ENCODE measurements around the gene DACT2.

Gene DACT2

GRCh38 chr6:168278904-168279303, 40.7 kb downstream of the DACT2 start:
- H3K36me3 ChIP-seq (ENCODE audit: control insufficient read depth in 1 of 2, insufficient read depth in 2 of 2, low read length in 2 of 2): no peaks in the 10 kb centered on the region
- no peaks in the 10 kb centered on the region for H3K9me3 ChIP-seq (ENCODE audit: control insufficient read depth in 1 of 2, low read length in 2 of 2)
- H3K27me3 ChIP-seq (ENCODE audit: low read depth, low read length): no peaks in the 10 kb centered on the region
- no peaks in the 10 kb centered on the region for H3K4me1 ChIP-seq (ENCODE audit: control insufficient read depth in 1 of 2, insufficient read depth in 2 of 2, low read length in 2 of 2)
- no peak overlapping the region for H3K4me3 ChIP-seq (ENCODE audit: low read depth in 1 of 2, low read length in 2 of 2)
- no peak overlapping the region for H3K27ac ChIP-seq (ENCODE audit: low read length)

- H3K4me1 ChIP-seq (ENCODE audit: control insufficient read depth in 1 of 2, insufficient read depth in 2 of 2, low read length in 2 of 2): no peaks in the 10 kb centered on the region
- no peak overlapping the region for H3K4me3 ChIP-seq (ENCODE audit: low read depth in 1 of 2, low read length in 2 of 2)
- no peaks in the 10 kb centered on the region for H3K27me3 ChIP-seq (ENCODE audit: low read depth, low read length)
- no peaks in the 10 kb centered on the region for H3K9me3 ChIP-seq (ENCODE audit: control insufficient read depth in 1 of 2, low read length in 2 of 2)
- no peaks in the 10 kb centered on the region for H3K36me3 ChIP-seq (ENCODE audit: control insufficient read depth in 1 of 2, insufficient read depth in 2 of 2, low read length in 2 of 2)
- H3K27ac ChIP-seq (ENCODE audit: low read length): no peak overlapping the region
These were observed 42.3 kb downstream of the DACT2 start for GRCh38 chr6:168277274-168277669.

GRCh38 chr6:168276576-168277273, 42.9 kb downstream of the DACT2 start:
- no peaks in the 10 kb centered on the region for H3K36me3 ChIP-seq (ENCODE audit: control insufficient read depth in 1 of 2, insufficient read depth in 2 of 2, low read length in 2 of 2)
- H3K27ac ChIP-seq (ENCODE audit: low read length): no peak overlapping the region
- no peaks in the 10 kb centered on the region for H3K27me3 ChIP-seq (ENCODE audit: low read depth, low read length)
- no peak overlapping the region for H3K4me3 ChIP-seq (ENCODE audit: low read depth in 1 of 2, low read length in 2 of 2)
- H3K4me1 ChIP-seq (ENCODE audit: control insufficient read depth in 1 of 2, insufficient read depth in 2 of 2, low read length in 2 of 2): no peaks in the 10 kb centered on the region
- no peaks in the 10 kb centered on the region for H3K9me3 ChIP-seq (ENCODE audit: control insufficient read depth in 1 of 2, low read length in 2 of 2)

GRCh38 chr6:168275168-168275567, 44.4 kb downstream of the DACT2 start:
- H3K9me3 ChIP-seq (ENCODE audit: control insufficient read depth in 1 of 2, low read length in 2 of 2): no peaks in the 10 kb centered on the region
- no peaks in the 10 kb centered on the region for H3K36me3 ChIP-seq (ENCODE audit: control insufficient read depth in 1 of 2, insufficient read depth in 2 of 2, low read length in 2 of 2)
- H3K27ac ChIP-seq (ENCODE audit: low read length): no peak overlapping the region
- H3K27me3 ChIP-seq (ENCODE audit: low read depth, low read length): no peaks in the 10 kb centered on the region
- no peak overlapping the region for H3K4me3 ChIP-seq (ENCODE audit: low read depth in 1 of 2, low read length in 2 of 2)
- H3K4me1 ChIP-seq (ENCODE audit: control insufficient read depth in 1 of 2, insufficient read depth in 2 of 2, low read length in 2 of 2): no peaks in the 10 kb centered on the region

- no peaks in the 10 kb centered on the region for H3K9me3 ChIP-seq (ENCODE audit: control insufficient read depth in 1 of 2, low read length in 2 of 2)
- H3K36me3 ChIP-seq (ENCODE audit: control insufficient read depth in 1 of 2, insufficient read depth in 2 of 2, low read length in 2 of 2): no peaks in the 10 kb centered on the region
- no peaks in the 10 kb centered on the region for H3K27me3 ChIP-seq (ENCODE audit: low read depth, low read length)
- H3K27ac ChIP-seq (ENCODE audit: low read length): no peak overlapping the region
- no peak overlapping the region for H3K4me3 ChIP-seq (ENCODE audit: low read depth in 1 of 2, low read length in 2 of 2)
- no peaks in the 10 kb centered on the region for H3K4me1 ChIP-seq (ENCODE audit: control insufficient read depth in 1 of 2, insufficient read depth in 2 of 2, low read length in 2 of 2)
These were observed 45.3 kb downstream of the DACT2 start for GRCh38 chr6:168274037-168274952.

GRCh38 chr6:168273441-168274036, 46.0 kb downstream of the DACT2 start:
- no peaks in the 10 kb centered on the region for H3K4me1 ChIP-seq (ENCODE audit: control insufficient read depth in 1 of 2, insufficient read depth in 2 of 2, low read length in 2 of 2)
- H3K36me3 ChIP-seq (ENCODE audit: control insufficient read depth in 1 of 2, insufficient read depth in 2 of 2, low read length in 2 of 2): no peaks in the 10 kb centered on the region
- H3K27me3 ChIP-seq (ENCODE audit: low read depth, low read length): no peaks in the 10 kb centered on the region
- H3K9me3 ChIP-seq (ENCODE audit: control insufficient read depth in 1 of 2, low read length in 2 of 2): no peaks in the 10 kb centered on the region
- no peak overlapping the region for H3K4me3 ChIP-seq (ENCODE audit: low read depth in 1 of 2, low read length in 2 of 2)
- no peak overlapping the region for H3K27ac ChIP-seq (ENCODE audit: low read length)

GRCh38 chr6:168272415-168273325, 46.9 kb downstream of the DACT2 start:
- Histone ChIP-seq H3K9me3 (ENCODE audit: control insufficient read depth in 1 of 2, low read length in 2 of 2) (no peaks in the 10 kb centered on the region), H3K27ac (ENCODE audit: low read length) (no peak overlapping the region), H3K4me1 (ENCODE audit: control insufficient read depth in 1 of 2, insufficient read depth in 2 of 2, low read length in 2 of 2) (no peaks in the 10 kb centered on the region), H3K4me3 (ENCODE audit: low read depth in 1 of 2, low read length in 2 of 2) (no peak overlapping the region), H3K36me3 (ENCODE audit: control insufficient read depth in 1 of 2, insufficient read depth in 2 of 2, low read length in 2 of 2) (no peaks in the 10 kb centered on the region), H3K27me3 (ENCODE audit: low read depth, low read length) (no peaks in the 10 kb centered on the region)

- Histone ChIP-seq H3K9me3 (ENCODE audit: control insufficient read depth in 1 of 2, low read length in 2 of 2) (no peaks in the 10 kb centered on the region), H3K27me3 (ENCODE audit: low read depth, low read length) (no peaks in the 10 kb centered on the region), H3K27ac (ENCODE audit: low read length) (no peak overlapping the region), H3K36me3 (ENCODE audit: control insufficient read depth in 1 of 2, insufficient read depth in 2 of 2, low read length in 2 of 2) (no peaks in the 10 kb centered on the region), H3K4me1 (ENCODE audit: control insufficient read depth in 1 of 2, insufficient read depth in 2 of 2, low read length in 2 of 2) (no peaks in the 10 kb centered on the region), H3K4me3 (ENCODE audit: low read depth in 1 of 2, low read length in 2 of 2) (no peak overlapping the region)
These were observed 49.1 kb downstream of the DACT2 start for GRCh38 chr6:168270274-168271172.

- Histone ChIP-seq H3K9me3 (ENCODE audit: control insufficient read depth in 1 of 2, low read length in 2 of 2) (no peaks in the 10 kb centered on the region), H3K27me3 (ENCODE audit: low read depth, low read length) (no peaks in the 10 kb centered on the region), H3K4me3 (ENCODE audit: low read depth in 1 of 2, low read length in 2 of 2) (no peak overlapping the region), H3K36me3 (ENCODE audit: control insufficient read depth in 1 of 2, insufficient read depth in 2 of 2, low read length in 2 of 2) (no peaks in the 10 kb centered on the region), H3K27ac (ENCODE audit: low read length) (no peak overlapping the region), H3K4me1 (ENCODE audit: control insufficient read depth in 1 of 2, insufficient read depth in 2 of 2, low read length in 2 of 2) (no peaks in the 10 kb centered on the region)
These were observed 49.9 kb downstream of the DACT2 start for GRCh38 chr6:168269455-168270243.

- Histone ChIP-seq H3K36me3 (ENCODE audit: control insufficient read depth in 1 of 2, insufficient read depth in 2 of 2, low read length in 2 of 2) (no peaks in the 10 kb centered on the region), H3K27ac (ENCODE audit: low read length) (no peak overlapping the region), H3K9me3 (ENCODE audit: control insufficient read depth in 1 of 2, low read length in 2 of 2) (no peaks in the 10 kb centered on the region), H3K27me3 (ENCODE audit: low read depth, low read length) (no peaks in the 10 kb centered on the region), H3K4me1 (ENCODE audit: control insufficient read depth in 1 of 2, insufficient read depth in 2 of 2, low read length in 2 of 2) (no peaks in the 10 kb centered on the region), H3K4me3 (ENCODE audit: low read depth in 1 of 2, low read length in 2 of 2) (no peak overlapping the region)
These were observed 50.8 kb downstream of the DACT2 start for GRCh38 chr6:168268755-168269154.

Data from muscle layer of duodenum (tissue), 2 donors.